HG03045 (cell line): ENCODE results near the gene PDSS2.
A peak's percentile ranks its signal among the peaks of the same experiment; 100 is the strongest.

Experiments
- ATAC-seq: cut with Tn5 transposase; IDR thresholded peaks from one replicate; pipeline ENCODE4 v1.9.1; 2021; ENCODE audit warnings: mild to moderate bottlenecking, moderate library complexity; ENCODE audit not compliant: unreplicated experiment

PDSS2 gene, protein sequence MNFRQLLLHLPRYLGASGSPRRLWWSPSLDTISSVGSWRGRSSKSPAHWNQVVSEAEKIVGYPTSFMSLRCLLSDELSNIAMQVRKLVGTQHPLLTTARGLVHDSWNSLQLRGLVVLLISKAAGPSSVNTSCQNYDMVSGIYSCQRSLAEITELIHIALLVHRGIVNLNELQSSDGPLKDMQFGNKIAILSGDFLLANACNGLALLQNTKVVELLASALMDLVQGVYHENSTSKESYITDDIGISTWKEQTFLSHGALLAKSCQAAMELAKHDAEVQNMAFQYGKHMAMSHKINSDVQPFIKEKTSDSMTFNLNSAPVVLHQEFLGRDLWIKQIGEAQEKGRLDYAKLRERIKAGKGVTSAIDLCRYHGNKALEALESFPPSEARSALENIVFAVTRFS

GRCh38 chr6:107459283-107460082 is at the start of gene PDSS2:
Gene PDSS2, minus strand, starts transcription at chr6:107459564. Its CDS starts 279 bp downstream, at chr6:107459285.
- peak; percentile 96 for ATAC-seq

DNA sequence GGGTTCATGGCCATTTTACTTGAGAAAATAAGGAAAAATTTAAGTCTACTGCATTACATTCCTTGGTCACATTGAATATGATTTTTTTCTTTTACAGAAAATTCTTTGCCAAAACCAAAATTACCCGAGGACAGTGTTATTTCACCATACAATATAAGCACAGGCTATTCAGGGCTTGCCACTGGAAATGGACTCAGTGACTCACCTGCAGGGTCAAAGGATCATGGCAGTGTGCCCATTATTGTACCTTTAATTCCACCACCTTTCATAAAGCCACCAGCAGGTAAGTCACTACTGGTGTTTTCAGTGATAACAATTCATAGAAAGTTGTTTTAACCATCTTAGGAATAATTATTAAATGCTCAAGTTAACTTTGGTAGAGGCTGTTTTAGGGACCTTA is 46.8 kb upstream of the PDSS2 start:
- no peak for ATAC-seq

- ATAC-seq: no peak
These were observed 45.1 kb upstream of the PDSS2 start for GRCh38 chr6:107504270-107505026.

DNA sequence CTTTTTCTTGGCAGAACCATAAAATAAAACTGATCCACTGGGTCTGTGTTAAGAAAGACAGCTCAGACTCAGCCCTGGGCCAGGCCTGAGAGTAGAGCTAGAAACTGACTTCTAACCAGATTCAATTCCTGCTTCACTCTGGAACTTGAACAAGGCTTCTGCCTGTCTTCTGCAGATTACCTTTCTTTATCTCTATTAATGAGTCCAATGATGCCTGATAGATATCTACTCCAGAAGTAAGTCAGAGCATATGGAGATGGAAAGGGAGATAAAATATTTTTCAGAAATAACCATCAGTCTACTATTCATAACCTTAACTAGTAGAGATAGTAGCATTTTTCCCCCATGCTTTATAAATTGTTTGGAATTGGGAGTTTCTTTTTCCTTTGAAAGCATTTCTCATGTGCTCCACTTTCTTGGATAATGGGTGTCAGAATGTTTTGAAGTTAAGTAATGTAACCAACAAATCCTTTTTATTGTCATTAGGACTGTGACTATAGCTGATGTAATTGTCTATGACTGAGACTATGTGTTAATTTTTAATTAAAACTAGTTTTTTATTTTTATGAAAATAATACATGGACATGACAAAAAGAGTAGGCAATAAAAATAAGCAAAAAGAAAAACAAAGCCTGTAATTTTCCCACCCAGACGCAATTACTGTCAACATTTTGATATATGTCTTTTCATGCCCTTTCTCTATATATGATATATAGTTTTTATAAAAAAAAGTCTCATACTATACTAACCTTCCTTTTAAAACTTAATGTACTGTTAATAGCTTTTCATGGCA is 37.7 kb upstream of the PDSS2 start:
- ATAC-seq: no peak

- no peak for ATAC-seq
These were observed 36.6 kb upstream of the PDSS2 start for GRCh38 chr6:107495971-107496370.

- ATAC-seq: no peak
These were observed 35.9 kb upstream of the PDSS2 start for GRCh38 chr6:107495196-107495643.

DNA sequence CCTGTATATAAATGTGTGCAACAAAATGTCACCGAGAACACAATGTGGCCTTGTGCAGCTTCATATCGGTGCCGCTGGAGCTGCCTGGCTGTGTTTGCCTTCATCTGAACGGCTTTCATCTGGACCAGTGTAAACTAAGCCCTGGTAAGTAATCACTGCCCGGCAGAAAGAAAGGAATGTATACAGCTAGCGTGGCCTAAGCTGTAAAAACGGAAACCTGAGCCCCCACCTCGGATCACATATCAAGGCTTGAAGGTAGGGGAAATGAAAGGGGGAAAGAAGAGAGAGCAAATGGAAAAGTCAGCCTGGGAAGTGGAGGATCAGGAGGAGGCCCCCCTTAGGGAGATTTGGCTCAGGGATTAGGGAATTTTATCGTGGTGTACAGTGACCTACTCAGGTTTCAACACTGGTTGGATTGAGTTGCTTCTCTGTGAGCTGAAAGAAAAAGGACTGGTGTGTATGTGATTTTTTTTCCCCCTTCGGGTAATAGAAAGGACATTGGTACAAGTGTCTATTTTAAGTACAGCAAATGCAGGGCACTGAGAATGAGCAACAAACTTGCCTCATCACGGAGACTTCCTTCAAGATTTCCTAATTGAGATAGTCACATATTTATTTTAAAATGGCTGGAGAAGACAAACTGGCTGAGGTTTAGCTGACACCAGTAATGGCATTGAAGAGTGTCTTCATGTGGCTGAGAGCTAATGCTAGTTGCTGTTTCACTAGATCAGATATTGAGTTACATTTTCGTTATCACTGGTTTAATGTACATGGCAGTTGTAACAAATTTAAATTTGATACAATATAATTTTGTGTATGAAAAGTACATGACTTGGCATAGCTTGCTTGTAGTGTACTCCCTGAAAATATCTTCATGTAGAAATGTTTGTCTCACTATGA is 34.0 kb upstream of the PDSS2 start:
- no peak for ATAC-seq

GRCh38 chr6:107491760-107492660 is 32.6 kb upstream of the PDSS2 start:
- no peak for ATAC-seq

DNA sequence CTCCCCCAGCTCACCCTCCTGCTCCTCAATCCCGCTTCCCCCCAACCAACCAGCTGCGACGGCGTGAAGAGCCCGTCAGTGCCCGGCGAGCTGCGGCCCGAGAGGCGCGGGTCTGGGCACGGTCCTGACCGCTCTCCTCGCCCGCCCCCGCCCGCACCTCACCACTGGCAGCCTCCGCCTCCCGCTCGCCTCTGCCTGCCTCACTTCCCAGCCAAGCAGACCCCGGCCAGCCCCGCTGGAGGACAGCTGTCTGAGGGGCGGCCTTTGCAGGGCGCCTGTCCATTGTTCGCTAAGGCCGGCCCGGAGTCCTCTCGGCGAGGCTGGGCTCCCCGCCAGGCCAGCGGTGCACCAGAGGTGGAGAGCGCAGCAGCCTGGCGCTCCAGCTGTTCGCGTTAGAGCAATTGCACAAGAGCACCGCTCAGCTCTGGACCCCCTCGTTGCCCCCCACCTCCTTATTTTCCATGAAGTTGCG is 31.8 kb upstream of the PDSS2 start:
- no peak for ATAC-seq

GRCh38 chr6:107490566-107491137 is 31.3 kb upstream of the PDSS2 start:
- no peak for ATAC-seq

- no peak for ATAC-seq
These were observed 30.5 kb upstream of the PDSS2 start, which contains the start of gene SOBP for GRCh38 chr6:107489636-107490565. Gene SOBP, plus strand, starts transcription at chr6:107490117. Its CDS starts 500 bp downstream, at chr6:107490617.

GRCh38 chr6:107488875-107489635 is 29.7 kb upstream of the PDSS2 start:
- no peak for ATAC-seq

DNA sequence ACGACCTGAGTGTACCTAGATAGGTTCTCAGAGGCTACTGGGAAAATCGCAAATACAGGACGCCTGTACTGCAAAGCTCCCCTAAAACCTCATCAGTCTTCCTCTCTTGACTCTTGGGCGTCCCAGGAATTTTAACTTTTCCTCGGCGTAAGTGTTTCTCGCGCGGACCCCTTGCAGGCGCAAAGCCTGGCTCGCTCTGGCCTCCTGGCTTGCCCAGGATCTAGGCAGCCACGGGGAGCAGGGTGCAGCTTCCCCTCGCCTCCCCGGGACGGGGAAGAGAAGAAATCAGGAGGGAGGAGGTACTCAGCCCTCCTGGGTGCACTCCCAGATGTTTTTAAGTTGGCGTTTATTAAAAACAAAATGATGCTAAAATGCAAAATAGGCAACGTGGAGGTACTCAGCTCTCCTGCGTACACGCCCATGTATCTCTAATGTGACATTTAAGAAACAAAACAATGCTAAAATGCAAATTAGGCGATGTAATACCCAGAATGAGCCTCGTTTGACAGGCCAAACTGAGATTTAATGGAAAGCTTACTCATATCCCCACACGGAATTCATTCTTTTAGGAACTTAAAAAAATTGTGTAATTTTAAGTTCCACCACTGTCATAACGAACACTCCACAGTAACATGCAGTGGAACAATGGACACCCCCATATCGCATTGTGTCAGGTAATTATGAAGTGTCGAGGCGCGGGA is 29.0 kb upstream of the PDSS2 start:
- no peak for ATAC-seq

DNA sequence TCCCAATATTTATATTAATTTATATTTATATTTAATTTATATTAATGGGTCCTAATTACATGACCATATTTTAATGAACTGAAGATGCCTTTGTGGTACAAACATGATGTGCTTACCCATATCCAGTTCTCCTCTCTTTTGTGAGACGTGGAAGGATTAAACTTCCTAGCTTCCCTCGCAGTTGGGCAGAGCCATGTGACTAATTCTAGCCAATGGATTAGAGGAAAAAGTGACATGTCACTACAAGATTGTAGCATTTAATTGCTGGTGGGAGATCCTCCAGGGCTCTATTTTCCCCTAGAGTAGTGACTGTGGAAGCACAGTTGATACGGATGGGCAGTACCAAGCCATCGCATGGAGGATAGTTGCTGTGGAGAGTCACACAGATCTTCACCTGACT is 25.8 kb upstream of the PDSS2 start:
- ATAC-seq: no peak

DNA sequence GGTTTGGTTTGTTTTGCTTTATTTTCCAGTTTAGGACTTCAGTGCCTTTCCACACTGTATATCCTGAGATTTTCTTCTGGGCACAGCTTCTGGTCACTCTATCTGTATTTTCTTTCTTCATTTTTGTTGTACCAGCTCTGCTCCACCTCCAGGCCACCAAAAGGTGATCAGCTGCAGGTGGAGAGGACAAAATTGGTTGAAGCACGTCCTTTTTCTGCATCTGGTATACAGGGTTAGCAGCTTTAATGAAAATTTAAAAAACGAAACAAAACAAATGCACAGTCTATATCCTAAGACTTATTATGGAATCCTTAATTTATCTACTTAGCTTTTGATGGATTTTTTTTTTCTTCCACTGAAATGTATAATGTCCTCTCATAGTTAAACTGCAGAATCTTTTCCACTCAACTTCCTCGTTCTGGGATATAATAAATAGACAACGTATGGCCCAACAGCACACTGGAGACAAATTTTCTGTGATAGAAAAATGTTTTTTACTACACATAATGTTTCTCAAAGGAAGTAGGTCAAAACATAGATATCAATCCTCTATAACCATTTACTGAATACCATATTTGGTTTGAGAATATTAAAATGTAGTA is 19.8 kb upstream of the PDSS2 start:
- ATAC-seq: no peak
